Left ventricle myocardium inferior (tissue), 1 donor: ENCODE results near the gene DCST1. TPM values are rescaled to one million over a fixed set of nuclear protein-coding genes. Genes with fewer than 3 reads are reported as not detected.

Experiments
- DNase-seq: peaks from one replicate; pipeline ENCODE4 v3.0.0-alpha.2; 2020
- H3K27ac ChIP-seq: fragments of 200-600 bp; replicated peaks from 2 replicates; pipeline ENCODE4 v1.8.0; 2021
- H3K27me3 ChIP-seq: fragments of 200-600 bp; 2 replicates; pipeline ENCODE4 v1.8.0; 2021; ENCODE audit warnings: low read depth
- H3K36me3 ChIP-seq: fragments of 200-600 bp; 2 replicates; pipeline ENCODE4 v1.8.0; 2021
- H3K4me1 ChIP-seq: fragments of 200-600 bp; 2 replicates; pipeline ENCODE4 v1.8.0; 2021
- H3K4me3 ChIP-seq: fragments of 200-600 bp; 2 replicates; pipeline ENCODE4 v1.8.0; 2021; ENCODE audit warnings: mild to moderate bottlenecking, moderate library complexity
- H3K9me3 ChIP-seq: fragments of 200-600 bp; replicated peaks from 2 replicates; pipeline ENCODE4 v1.8.0; 2021
- intact Hi-C: fragments of 100-400 bp; cut with micrococcal nuclease; formaldehyde crosslinking; loops from one replicate; pipeline ENCODE4 v1.11.0; 2022
- total RNA-seq: library from RNA; stranded (reverse); fragmentation: NEBNext Ultra II Directional; extraction: Animal tissue kit (Norgen Biotek cat#: 25700); gene quantifications from one replicate; pipeline ENCODE4 v1.2.1, GENCODE V29; 2021
- TF ChIP-seq, protein P1 (sequence below): fragments of 200-600 bp; IDR thresholded peaks from 2 replicates; pipeline ENCODE4 v1.8.0; 2021; ENCODE audit warnings: antibody characterized with exemption, mild to moderate bottlenecking, borderline replicate concordance
- donor health status: DM: no; HTN: yes; CAD: no; lungs with severe emphysema.

DCST1 gene
- total RNA-seq, 1 donor from 2014 or later: not detected

- Histone ChIP-seq H3K4me3 (no peak overlapping the region), H3K9me3 (no peaks in the 10 kb centered on the region), H3K4me1 (peaks cover 23% of the 10 kb centered on the region), H3K27ac (no peak overlapping the region), H3K36me3 (no peaks in the 10 kb centered on the region), H3K27me3 (no peaks in the 10 kb centered on the region)
- intact Hi-C loops: no loop called here
- DNase-seq: no peak
- TF ChIP-seq, protein P1, sequence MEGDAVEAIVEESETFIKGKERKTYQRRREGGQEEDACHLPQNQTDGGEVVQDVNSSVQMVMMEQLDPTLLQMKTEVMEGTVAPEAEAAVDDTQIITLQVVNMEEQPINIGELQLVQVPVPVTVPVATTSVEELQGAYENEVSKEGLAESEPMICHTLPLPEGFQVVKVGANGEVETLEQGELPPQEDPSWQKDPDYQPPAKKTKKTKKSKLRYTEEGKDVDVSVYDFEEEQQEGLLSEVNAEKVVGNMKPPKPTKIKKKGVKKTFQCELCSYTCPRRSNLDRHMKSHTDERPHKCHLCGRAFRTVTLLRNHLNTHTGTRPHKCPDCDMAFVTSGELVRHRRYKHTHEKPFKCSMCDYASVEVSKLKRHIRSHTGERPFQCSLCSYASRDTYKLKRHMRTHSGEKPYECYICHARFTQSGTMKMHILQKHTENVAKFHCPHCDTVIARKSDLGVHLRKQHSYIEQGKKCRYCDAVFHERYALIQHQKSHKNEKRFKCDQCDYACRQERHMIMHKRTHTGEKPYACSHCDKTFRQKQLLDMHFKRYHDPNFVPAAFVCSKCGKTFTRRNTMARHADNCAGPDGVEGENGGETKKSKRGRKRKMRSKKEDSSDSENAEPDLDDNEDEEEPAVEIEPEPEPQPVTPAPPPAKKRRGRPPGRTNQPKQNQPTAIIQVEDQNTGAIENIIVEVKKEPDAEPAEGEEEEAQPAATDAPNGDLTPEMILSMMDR: no peak
Observed at GRCh38 chr1:155022136-155022926, 11.3 kb upstream of the DCST1 start.

GRCh38 chr1:155022927-155023236 is 10.7 kb upstream of the DCST1 start:
- TF ChIP-seq, protein P1: no peak
- Histone ChIP-seq H3K4me1 (peaks cover 18% of the 10 kb centered on the region), H3K27ac (no peak overlapping the region), H3K27me3 (no peaks in the 10 kb centered on the region), H3K36me3 (no peaks in the 10 kb centered on the region), H3K4me3 (no peak overlapping the region), H3K9me3 (no peaks in the 10 kb centered on the region)
- DNase-seq: no peak
- intact Hi-C loops: no loop called here

DNA sequence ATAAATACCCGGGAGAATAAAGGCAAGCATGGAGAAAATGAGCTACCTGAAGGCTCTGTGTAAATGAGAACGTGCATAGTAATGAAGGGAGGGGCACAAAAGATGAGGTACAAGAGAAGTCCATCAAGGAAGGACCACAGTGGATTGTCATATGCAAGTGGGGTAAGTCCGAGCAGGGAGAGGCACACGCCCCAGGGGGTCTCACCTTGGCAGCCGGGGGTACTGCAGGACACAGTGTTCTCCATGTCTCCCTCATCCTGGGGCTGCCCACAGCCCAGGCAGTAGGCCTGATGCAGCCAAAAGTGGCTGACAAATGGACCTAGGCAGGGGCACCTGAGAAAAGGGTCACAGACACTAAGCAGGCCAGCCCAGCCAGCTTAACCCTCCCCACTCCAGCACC is 10.0 kb upstream of the DCST1 start:
- no peak for DNase-seq
- H3K27ac ChIP-seq: no peak overlapping the region
- peaks cover 13% of the 10 kb centered on the region for H3K4me1 ChIP-seq
- no peaks in the 10 kb centered on the region for H3K36me3 ChIP-seq
- no peaks in the 10 kb centered on the region for H3K9me3 ChIP-seq
- intact Hi-C loops: no loop called here
- H3K27me3 ChIP-seq: no peaks in the 10 kb centered on the region
- TF ChIP-seq, protein P1: no peak
- H3K4me3 ChIP-seq: no peak overlapping the region

GRCh38 chr1:155024315-155024714 is 9.3 kb upstream of the DCST1 start:
- TF ChIP-seq, protein P1: no peak
- no peaks in the 10 kb centered on the region for H3K9me3 ChIP-seq
- H3K4me1 ChIP-seq: peaks cover 8% of the 10 kb centered on the region
- intact Hi-C loops: no loop called here
- no peak overlapping the region for H3K27ac ChIP-seq
- H3K4me3 ChIP-seq: no peak overlapping the region
- no peak for DNase-seq
- H3K36me3 ChIP-seq: no peaks in the 10 kb centered on the region
- no peaks in the 10 kb centered on the region for H3K27me3 ChIP-seq

DNA sequence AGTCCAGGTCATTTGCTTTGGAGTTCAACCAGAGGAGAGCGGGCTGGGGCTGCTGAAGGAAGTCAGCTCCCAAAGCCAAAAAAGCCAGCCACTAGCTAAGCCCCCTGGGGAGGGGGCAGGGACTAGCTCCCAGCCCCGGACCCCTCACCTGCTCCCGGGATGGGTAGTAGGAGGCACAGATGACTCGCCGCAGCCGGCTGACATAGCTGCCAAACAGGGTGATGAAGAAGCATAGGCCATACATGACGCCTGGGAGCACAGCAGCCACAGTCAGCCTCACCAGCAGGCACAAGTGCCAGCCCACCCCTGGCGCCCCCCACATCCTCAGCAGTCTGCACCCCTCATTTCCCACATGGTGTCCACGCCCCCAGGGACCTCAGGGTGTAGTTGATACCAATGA is 7.5 kb upstream of the DCST1 start:
- intact Hi-C loops: no loop called here
- Histone ChIP-seq H3K4me3 (no peak overlapping the region), H3K36me3 (no peaks in the 10 kb centered on the region), H3K27ac (no peak overlapping the region), H3K9me3 (no peaks in the 10 kb centered on the region), H3K27me3 (no peaks in the 10 kb centered on the region), H3K4me1 (peaks cover 8% of the 10 kb centered on the region)
- TF ChIP-seq, protein P1: no peak
- DNase-seq: no peak
